ENCODE measurements around the gene FATE1.

DNA sequence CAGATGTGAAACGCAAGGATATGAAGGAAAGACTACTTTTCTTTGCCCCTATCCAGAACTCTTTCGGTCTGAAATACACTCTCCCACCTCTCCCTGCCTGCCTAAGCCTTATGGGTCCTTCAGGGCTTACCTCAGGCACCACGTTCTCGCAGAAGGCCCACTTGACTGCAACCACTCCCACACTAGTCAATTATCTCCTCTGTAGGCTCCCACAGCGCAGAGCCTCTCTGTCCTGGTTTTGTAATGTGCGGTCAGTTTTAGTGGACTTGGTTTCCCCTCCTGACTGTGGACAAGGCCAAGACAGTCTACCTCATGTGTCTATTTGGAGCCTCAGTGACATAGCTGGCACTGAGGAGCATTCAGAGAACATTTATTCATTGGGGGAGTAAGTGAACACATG is 29.8 kb downstream of the FATE1 start:
- no peak for TF ChIP-seq POLR2A (IDR thresholded peaks at IDR 0.05)
- TF ChIP-seq, protein P1, sequence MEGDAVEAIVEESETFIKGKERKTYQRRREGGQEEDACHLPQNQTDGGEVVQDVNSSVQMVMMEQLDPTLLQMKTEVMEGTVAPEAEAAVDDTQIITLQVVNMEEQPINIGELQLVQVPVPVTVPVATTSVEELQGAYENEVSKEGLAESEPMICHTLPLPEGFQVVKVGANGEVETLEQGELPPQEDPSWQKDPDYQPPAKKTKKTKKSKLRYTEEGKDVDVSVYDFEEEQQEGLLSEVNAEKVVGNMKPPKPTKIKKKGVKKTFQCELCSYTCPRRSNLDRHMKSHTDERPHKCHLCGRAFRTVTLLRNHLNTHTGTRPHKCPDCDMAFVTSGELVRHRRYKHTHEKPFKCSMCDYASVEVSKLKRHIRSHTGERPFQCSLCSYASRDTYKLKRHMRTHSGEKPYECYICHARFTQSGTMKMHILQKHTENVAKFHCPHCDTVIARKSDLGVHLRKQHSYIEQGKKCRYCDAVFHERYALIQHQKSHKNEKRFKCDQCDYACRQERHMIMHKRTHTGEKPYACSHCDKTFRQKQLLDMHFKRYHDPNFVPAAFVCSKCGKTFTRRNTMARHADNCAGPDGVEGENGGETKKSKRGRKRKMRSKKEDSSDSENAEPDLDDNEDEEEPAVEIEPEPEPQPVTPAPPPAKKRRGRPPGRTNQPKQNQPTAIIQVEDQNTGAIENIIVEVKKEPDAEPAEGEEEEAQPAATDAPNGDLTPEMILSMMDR (IDR thresholded peaks at IDR 0.05) = no peak
